ENCODE data around the gene SMAD1. TPM values are rescaled to one million over a fixed set of nuclear protein-coding genes. Genes with fewer than 3 reads are reported as not detected.

The SMAD1 gene
- total RNA-seq, 1 donor from 2014 or later: 61.3 TPM

GRCh38 chr4:145488310-145488709, 6.7 kb downstream of the SMAD1 start:
- no peak for DNase-seq (ENCODE audit: low read depth)

GRCh38 chr4:145489556-145489955, 7.9 kb downstream of the SMAD1 start:
- DNase-seq (ENCODE audit: low read depth): no peak

- DNase-seq (ENCODE audit: low read depth): no peak
Measured at GRCh38 chr4:145490361-145490760, 8.7 kb downstream of the SMAD1 start.

GRCh38 chr4:145490796-145491195, 9.1 kb downstream of the SMAD1 start:
- no peak for DNase-seq (ENCODE audit: low read depth)

- no peak for DNase-seq (ENCODE audit: low read depth)
Measured at GRCh38 chr4:145492376-145492775, 10.7 kb downstream of the SMAD1 start.

- no peak for DNase-seq (ENCODE audit: low read depth)
Measured at GRCh38 chr4:145493166-145493565, 11.5 kb downstream of the SMAD1 start.

- no peak for DNase-seq (ENCODE audit: low read depth)
Measured at GRCh38 chr4:145494666-145495270, 13.1 kb downstream of the SMAD1 start.

GRCh38 chr4:145496292-145496691, 14.6 kb downstream of the SMAD1 start:
- no peak for DNase-seq (ENCODE audit: low read depth)

GRCh38 chr4:145497199-145498149, 15.8 kb downstream of the SMAD1 start:
- DNase-seq (ENCODE audit: low read depth): no peak

GRCh38 chr4:145498430-145498829, 16.8 kb downstream of the SMAD1 start:
- DNase-seq (ENCODE audit: low read depth): no peak

- no peak for DNase-seq (ENCODE audit: low read depth)
Measured at GRCh38 chr4:145501051-145501660, 19.5 kb downstream of the SMAD1 start.

GRCh38 chr4:145502809-145503208, 21.2 kb downstream of the SMAD1 start:
- DNase-seq (ENCODE audit: low read depth): no peak

GRCh38 chr4:145503486-145504072, 21.9 kb downstream of the SMAD1 start:
- DNase-seq (ENCODE audit: low read depth): no peak

GRCh38 chr4:145505995-145506394, 24.3 kb downstream of the SMAD1 start:
- DNase-seq (ENCODE audit: low read depth): no peak

GRCh38 chr4:145507636-145508035, 26.0 kb downstream of the SMAD1 start:
- no peak for DNase-seq (ENCODE audit: low read depth)

- peak; percentile 30 for DNase-seq (ENCODE audit: low read depth)
Measured at GRCh38 chr4:145511913-145512522, 30.4 kb downstream of the SMAD1 start.

GRCh38 chr4:145513020-145513621, 31.5 kb downstream of the SMAD1 start:
- DNase-seq (ENCODE audit: low read depth): no peak

GRCh38 chr4:145520172-145520571, 38.5 kb downstream of the SMAD1 start:
- DNase-seq (ENCODE audit: low read depth): no peak

- DNase-seq (ENCODE audit: low read depth): no peak
Measured at GRCh38 chr4:145521282-145521681, 39.6 kb downstream of the SMAD1 start.

GRCh38 chr4:145523117-145523516, 41.5 kb downstream of the SMAD1 start:
- no peak for DNase-seq (ENCODE audit: low read depth)

GRCh38 chr4:145524552-145524951, 42.9 kb downstream of the SMAD1 start:
- peak; percentile 57 for DNase-seq (ENCODE audit: low read depth)

Data from myocyte (in vitro differentiated cells).